Mesenteric fat pad (tissue), 1 donor: Measurements from ENCODE around the gene COPB2. TPM values are rescaled to one million over a fixed set of nuclear protein-coding genes. Genes with fewer than 3 reads are reported as not detected.

Source experiments
- DNase-seq: peaks from one replicate; pipeline ENCODE4 v3.0.0-alpha.2; 2020; ENCODE audit warnings: low spot score
- total RNA-seq: library from RNA; stranded (reverse); fragmentation: NEBNext Ultra II Directional; extraction: Animal tissue kit (Norgen Biotek cat#: 25700); gene quantifications from one replicate; pipeline ENCODE4 v1.2.1, GENCODE V29; 2021
- donor health status: DM: yes; HTN: yes; CAD: no.

Gene COPB2
- total RNA-seq, 1 donor from 2014 or later, result 111 TPM

DNA sequence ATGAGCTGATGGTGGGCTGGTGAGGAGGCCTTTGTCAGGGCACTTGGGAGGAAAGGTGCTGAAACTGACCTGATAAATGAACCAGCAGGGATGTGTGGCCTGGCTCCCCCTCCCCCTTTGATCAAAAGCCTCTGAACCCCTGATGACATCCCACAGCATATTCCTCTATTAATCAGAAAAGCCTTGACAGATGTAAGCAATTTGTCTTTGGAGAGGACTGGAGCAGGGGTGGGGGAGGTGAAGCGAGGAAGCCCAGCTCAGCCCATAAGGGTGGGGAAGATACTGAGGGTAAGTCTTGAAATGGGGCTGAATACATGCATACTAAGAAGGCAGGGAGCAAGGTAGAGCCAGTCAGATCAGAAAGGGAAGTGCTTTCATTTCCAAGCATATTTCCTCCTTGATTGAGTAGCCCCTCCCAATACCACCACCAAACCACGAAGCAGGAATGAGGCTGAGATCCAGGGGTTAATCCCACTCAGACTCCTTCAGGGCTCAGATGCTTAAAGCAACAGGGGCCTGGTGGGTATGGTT, 80.3 kb downstream of the COPB2 start:
- no peak for DNase-seq

GRCh38 chr3:139308560-139308959, 80.9 kb downstream of the COPB2 start:
- no peak for DNase-seq

GRCh38 chr3:139307601-139308555, 81.6 kb downstream of the COPB2 start:
- no peak for DNase-seq

Other genes with a start within 250 kb of the COPB2 start
- 37.6 TPM for gene MRPS22, start 45.6 kb downstream of the COPB2 start, total RNA-seq
- gene RBP2, start 86.9 kb upstream of the COPB2 start, total RNA-seq, result 5.3 TPM
- gene RBP1, start 150.1 kb upstream of the COPB2 start, total RNA-seq, result 11.9 TPM